ENCODE results near the gene GDAP2. TPM values are rescaled to one million over a fixed set of nuclear protein-coding genes. Genes with fewer than 3 reads are reported as not detected.

Gene GDAP2
- 22.7 to 25.7 TPM (median 22.7 TPM) in 3 replicates for total RNA-seq
- long read RNA-seq, full-length matches to known transcripts: 13 of 28 reads
- long read RNA-seq, partial matches to known transcripts: 7 of 28 reads
- long read RNA-seq, other reads (novel, unspliced or antisense): 8 of 28 reads

- TF ChIP-seq CTCF (IDR thresholded peaks at IDR 0.05): no peak
- Mint-ChIP-seq H3K27ac (ENCODE audit: unreplicated experiment) (peak within 1 kb of the TSS; percentile 97), H3K27me3 (ENCODE audit: low read depth) (no peaks in the 10 kb centered on the region), H3K4me1 (ENCODE audit: low read depth) (peaks cover 40% of the 10 kb centered on the region), H3K36me3 (ENCODE audit: low read depth) (peaks cover 1% of the 10 kb centered on the region), H3K4me3 (ENCODE audit: unreplicated experiment) (peak within 1 kb of the TSS; percentile 98), H3K9me3 (ENCODE audit: low read depth) (no peaks in the 10 kb centered on the region)
- DNase-seq (ENCODE audit: low spot score): peak; percentile 98
These were observed at the start of gene GDAP2, which contains the start of gene WDR3 for GRCh38 chr1:117929343-117930172. Gene GDAP2 (minus strand): TSS chr1:117929621. CDS start chr1:117920357, 9,264 bp downstream. Gene WDR3 (plus strand): TSS chr1:117929739. CDS start chr1:117933320, 3,581 bp downstream.

GRCh38 chr1:117976381-117976780 is 47.0 kb upstream of the GDAP2 start:
- Mint-ChIP-seq H3K36me3 (ENCODE audit: low read depth) (peaks cover 2% of the 10 kb centered on the region), H3K4me1 (ENCODE audit: low read depth) (no peaks in the 10 kb centered on the region), H3K9me3 (ENCODE audit: low read depth) (no peaks in the 10 kb centered on the region), H3K4me3 (ENCODE audit: unreplicated experiment) (no peak overlapping the region), H3K27ac (ENCODE audit: unreplicated experiment) (no peak overlapping the region), H3K27me3 (ENCODE audit: low read depth) (peaks cover 2% of the 10 kb centered on the region)
- DNase-seq (ENCODE audit: low spot score): no peak
- no peak for TF ChIP-seq CTCF (IDR thresholded peaks at IDR 0.05)

- Mint-ChIP-seq H3K27me3 (ENCODE audit: low read depth) (peaks cover 2% of the 10 kb centered on the region), H3K4me3 (ENCODE audit: unreplicated experiment) (no peak overlapping the region), H3K27ac (ENCODE audit: unreplicated experiment) (no peak overlapping the region), H3K36me3 (ENCODE audit: low read depth) (peaks cover 2% of the 10 kb centered on the region), H3K9me3 (ENCODE audit: low read depth) (no peaks in the 10 kb centered on the region), H3K4me1 (ENCODE audit: low read depth) (peaks cover 13% of the 10 kb centered on the region)
- DNase-seq (ENCODE audit: low spot score): no peak
- no peak for TF ChIP-seq CTCF (IDR thresholded peaks at IDR 0.05)
These were observed 42.4 kb upstream of the GDAP2 start for GRCh38 chr1:117971777-117972176.

- H3K36me3 Mint-ChIP-seq (ENCODE audit: low read depth): peaks cover 4% of the 10 kb centered on the region
- H3K4me3 Mint-ChIP-seq (ENCODE audit: unreplicated experiment): no peak overlapping the region
- H3K27me3 Mint-ChIP-seq (ENCODE audit: low read depth): peaks cover 2% of the 10 kb centered on the region
These were observed 40.8 kb upstream of the GDAP2 start for GRCh38 chr1:117970252-117970651.

More at GRCh38 chr1:117970252-117970651, 40.8 kb upstream of the GDAP2 start:
- Mint-ChIP-seq H3K4me1 (ENCODE audit: low read depth) (peaks cover 16% of the 10 kb centered on the region), H3K27ac (ENCODE audit: unreplicated experiment) (no peak overlapping the region), H3K9me3 (ENCODE audit: low read depth) (no peaks in the 10 kb centered on the region)
- DNase-seq (ENCODE audit: low spot score): no peak
- no peak for TF ChIP-seq CTCF (IDR thresholded peaks at IDR 0.05)

All from chondrocyte (in vitro differentiated cells).